ENCODE results near the gene FGF18. TPM values are rescaled to one million over a fixed set of nuclear protein-coding genes. Genes with fewer than 3 reads are reported as not detected.

The FGF18 gene
- total and polyA plus RNA-seq, 10 of the 15 experiments (the other 5 are each of a cell fraction or from before 2014, with no cell fraction given), result 0.03 to 0.10 (median 0.06) TPM; not detected in 5

DNA sequence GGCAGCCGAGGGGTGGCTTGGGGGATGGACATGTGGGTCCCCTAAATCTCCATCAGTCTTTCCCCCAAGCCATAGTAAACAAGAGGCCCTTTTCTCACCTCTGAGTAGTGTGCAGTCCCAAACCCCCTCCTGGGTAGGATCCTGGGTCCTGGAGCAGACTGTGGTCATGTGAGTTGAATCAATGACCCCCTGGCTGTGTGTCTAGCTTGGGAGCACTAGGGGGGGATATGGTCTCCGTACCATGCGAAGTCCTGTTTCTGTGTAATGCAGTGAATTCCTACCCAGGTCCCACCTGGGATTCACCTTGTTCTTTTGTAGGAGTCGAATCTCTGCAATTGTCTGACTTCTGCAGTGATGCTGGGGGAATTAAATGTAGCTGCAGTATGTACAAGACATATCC is 66.2 kb downstream of the FGF18 start:
- Histone ChIP-seq H3K9ac (ENCODE audit: control insufficient read depth, insufficient read depth, low read length) (no peak overlapping the region), H3K27me3 (replicated peaks in 1 of 2; ENCODE audit: control insufficient read depth in 2 of 2, insufficient read depth in 2 of 2, low read length in 1 of 2) (no peaks in the 10 kb centered on the region; a peak in 3 of 4 replicates), H3K9me3 (replicated peaks; ENCODE audit: control insufficient read depth, insufficient read depth, low read length) (no peaks in the 10 kb centered on the region), H3K27ac (ENCODE audit: control insufficient read depth, insufficient read depth) (no peak overlapping the region), H4K20me1 (ENCODE audit: control insufficient read depth, insufficient read depth) (no peaks in the 10 kb centered on the region), H3K4me2 (ENCODE audit: control insufficient read depth, insufficient read depth) (no peak overlapping the region), H3K4me3 (no peak overlapping the region), H3K36me3 (ENCODE audit: control insufficient read depth in 2 of 2, insufficient read depth in 2 of 2, low read length in 1 of 2) (no peaks in the 10 kb centered on the region), H2AFZ (ENCODE audit: control insufficient read depth, low read depth, low read length) (no peak overlapping the region), H3K79me2 (ENCODE audit: control insufficient read depth, insufficient read depth, low read length) (no peaks in the 10 kb centered on the region), H3K4me1 (ENCODE audit: control insufficient read depth, insufficient read depth, low read length) (no peaks in the 10 kb centered on the region)
- WGBS (ENCODE audit: insufficient coverage, insufficient replicate concordance, low lambda C conversion rate, missing lambda C conversion rate), result 35% methylated on average over 4 of the region's 4 CpGs
- ChIA-PET RAD21 (ENCODE audit: unreplicated experiment) (no interaction called here), CTCF (interaction anchor here (1.2 to 3.1 kb wide), 4 partner anchors 9 to 423 kb away, joined by 4 to 16 read pairs (median 6); no protein-coding TSS in a partner anchor), SMC1A (ENCODE audit: uncharacterized antibody, unreplicated experiment) (no interaction called here), POLR2A (no interaction called here)
- BruUV-seq (replicated peaks), result no TSS peak
- intact Hi-C loops (cut with micrococcal nuclease; ENCODE audit: unreplicated experiment), result loop anchor here (2.0 kb wide), 1 partner anchor 421 kb away; no protein-coding TSS in a partner anchor
- DNase-seq (ENCODE audit: low read depth, low spot score), result no peak
- no peak for FAIRE-seq
- ATAC-seq, result no peak
- in situ Hi-C loops (cut with MboI), result loop anchor here (5.0 kb wide), 1 partner anchor 422 kb away; no protein-coding TSS in a partner anchor
- TF ChIP-seq, protein P1, sequence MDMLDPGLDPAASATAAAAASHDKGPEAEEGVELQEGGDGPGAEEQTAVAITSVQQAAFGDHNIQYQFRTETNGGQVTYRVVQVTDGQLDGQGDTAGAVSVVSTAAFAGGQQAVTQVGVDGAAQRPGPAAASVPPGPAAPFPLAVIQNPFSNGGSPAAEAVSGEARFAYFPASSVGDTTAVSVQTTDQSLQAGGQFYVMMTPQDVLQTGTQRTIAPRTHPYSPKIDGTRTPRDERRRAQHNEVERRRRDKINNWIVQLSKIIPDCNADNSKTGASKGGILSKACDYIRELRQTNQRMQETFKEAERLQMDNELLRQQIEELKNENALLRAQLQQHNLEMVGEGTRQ (IDR thresholded peaks at IDR 0.05; ENCODE audit: borderline replicate concordance, low read depth, low read length), result no peak
- TF ChIP-seq ESRRA (IDR thresholded peaks at IDR 0.05; ENCODE audit: low read length) (no peak), NR2C2 (IDR thresholded peaks at IDR 0.05; ENCODE audit: borderline replicate concordance, control insufficient read depth, insufficient read length, low read depth) (no peak), ZBTB40 (IDR thresholded peaks at IDR 0.05; ENCODE audit: borderline replicate concordance) (no peak), RELB (IDR thresholded peaks at IDR 0.05; ENCODE audit: low read depth) (no peak), RCOR1 (conservative IDR thresholded peaks at IDR 0.05; ENCODE audit: low read depth, low read length) (no peak), PAX8 (IDR thresholded peaks at IDR 0.05) (no peak), BRCA1 (IDR thresholded peaks at IDR 0.05; ENCODE audit: low read depth, low read length) (no peak), ATF3 (IDR thresholded peaks at IDR 0.05; ENCODE audit: borderline replicate concordance, extremely low read depth, low read depth, low read length) (no peak), MTA3 (IDR thresholded peaks at IDR 0.05; ENCODE audit: borderline replicate concordance, low read length) (no peak), RAD21 (IDR thresholded peaks at IDR 0.05; ENCODE audit: insufficient read depth, low read depth, low read length) (no peak), MYB (IDR thresholded peaks at IDR 0.05; ENCODE audit: borderline replicate concordance, low read depth, low read length) (no peak), KAT2A (conservative IDR thresholded peaks at IDR 0.05; ENCODE audit: control insufficient read depth, low read depth, low read length) (no peak)
- TF ChIP-seq, protein P2, sequence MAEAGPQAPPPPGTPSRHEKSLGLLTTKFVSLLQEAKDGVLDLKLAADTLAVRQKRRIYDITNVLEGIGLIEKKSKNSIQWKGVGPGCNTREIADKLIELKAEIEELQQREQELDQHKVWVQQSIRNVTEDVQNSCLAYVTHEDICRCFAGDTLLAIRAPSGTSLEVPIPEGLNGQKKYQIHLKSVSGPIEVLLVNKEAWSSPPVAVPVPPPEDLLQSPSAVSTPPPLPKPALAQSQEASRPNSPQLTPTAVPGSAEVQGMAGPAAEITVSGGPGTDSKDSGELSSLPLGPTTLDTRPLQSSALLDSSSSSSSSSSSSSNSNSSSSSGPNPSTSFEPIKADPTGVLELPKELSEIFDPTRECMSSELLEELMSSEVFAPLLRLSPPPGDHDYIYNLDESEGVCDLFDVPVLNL (IDR thresholded peaks at IDR 0.05; ENCODE audit: low read depth, low read length), result no peak
